Measurements from ENCODE around the gene YBEY.
A peak's percentile ranks its signal among the peaks of the same experiment; 100 is the strongest.

Gene YBEY

DNA sequence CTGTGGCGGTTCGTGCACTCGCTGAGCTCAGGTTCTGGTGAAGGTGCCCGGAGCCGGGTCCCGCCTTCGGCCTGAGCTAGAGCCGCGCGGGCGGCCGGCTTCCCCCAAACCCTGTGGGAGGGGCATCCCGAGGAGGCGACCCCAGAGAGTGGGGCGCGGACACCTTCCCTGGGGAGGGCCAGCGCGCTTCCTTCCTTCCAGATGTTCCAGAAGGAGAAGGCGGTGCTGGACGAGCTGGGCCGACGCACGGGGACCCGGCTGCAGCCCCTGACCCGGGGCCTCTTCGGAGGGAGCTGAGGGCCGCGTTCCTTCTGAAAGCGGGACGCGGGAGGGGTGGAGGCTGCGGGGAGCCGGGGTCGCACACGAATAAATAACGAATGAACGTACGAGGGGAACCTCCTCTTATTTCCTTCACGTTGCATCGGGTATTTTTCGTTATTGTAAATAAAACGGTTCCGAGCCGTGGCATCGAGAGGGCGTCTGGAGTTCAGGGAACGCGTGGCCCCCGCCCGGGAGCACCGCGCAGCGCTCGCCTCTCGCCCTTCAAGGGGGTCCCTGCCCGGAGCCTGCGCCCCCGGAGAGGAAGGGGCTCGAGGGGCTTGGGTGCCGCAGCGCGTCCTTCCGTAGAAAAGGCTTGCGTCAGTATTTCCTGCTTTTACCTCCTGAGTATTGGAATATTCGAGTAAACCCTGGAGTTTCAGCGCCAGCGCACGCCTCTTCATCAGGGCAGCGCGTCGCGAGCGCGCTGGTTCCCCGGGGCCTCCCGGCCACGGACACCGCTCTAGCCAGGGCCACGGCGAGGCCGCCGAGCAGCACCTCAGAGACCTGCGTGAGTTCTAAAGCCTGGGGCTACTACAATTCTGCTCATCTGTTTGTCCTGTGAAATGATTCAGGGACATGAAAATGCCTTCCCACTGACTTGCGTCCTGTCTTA lies 11.5 kb downstream of the YBEY start:
- in situ Hi-C loops (cut with HindIII; ENCODE audit: low sequenced_read_pairs), result no loop called here
- no peak for TF ChIP-seq CTCF (IDR thresholded peaks at IDR 0.05; ENCODE audit: low read depth, low read length)
- peak overlapping the region; percentile 21 for H3K4me3 ChIP-seq (ENCODE audit: low read depth, low read length)
- DNase-seq (ENCODE audit: low read depth, low spot score), result peak; percentile 29

DNA sequence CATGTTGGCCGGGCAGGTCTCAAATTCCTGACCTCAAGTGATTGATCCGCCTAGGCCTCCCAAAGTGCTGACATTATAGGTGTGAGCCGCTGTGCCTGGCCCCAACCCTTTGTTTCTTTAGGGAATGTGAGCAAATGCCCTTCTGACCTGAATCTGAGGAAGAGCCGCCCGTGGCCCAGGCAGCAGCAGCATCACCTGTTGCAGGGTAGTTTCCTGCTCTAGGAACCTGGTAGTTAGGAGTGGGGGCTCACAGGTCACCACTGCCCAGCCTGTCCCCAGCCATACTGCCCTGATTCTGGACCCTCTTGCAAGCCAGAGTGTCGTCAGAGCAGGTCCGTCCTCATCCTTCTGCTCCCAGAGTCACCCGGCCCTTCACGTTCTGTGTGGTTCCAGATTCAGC lies 13.0 kb downstream of the YBEY start:
- H3K4me3 ChIP-seq (ENCODE audit: low read depth, low read length), result no peak overlapping the region
- DNase-seq (ENCODE audit: low read depth, low spot score), result no peak
- TF ChIP-seq CTCF (IDR thresholded peaks at IDR 0.05; ENCODE audit: low read depth, low read length), result no peak
- in situ Hi-C loops (cut with HindIII; ENCODE audit: low sequenced_read_pairs), result no loop called here

GRCh38 chr21:46301759-46302158 lies 15.6 kb downstream of the YBEY start:
- no peak for TF ChIP-seq CTCF (IDR thresholded peaks at IDR 0.05; ENCODE audit: low read depth, low read length)
- DNase-seq (ENCODE audit: low read depth, low spot score), result no peak
- no peak overlapping the region for H3K4me3 ChIP-seq (ENCODE audit: low read depth, low read length)
- in situ Hi-C loops (cut with HindIII; ENCODE audit: low sequenced_read_pairs), result no loop called here

DNA sequence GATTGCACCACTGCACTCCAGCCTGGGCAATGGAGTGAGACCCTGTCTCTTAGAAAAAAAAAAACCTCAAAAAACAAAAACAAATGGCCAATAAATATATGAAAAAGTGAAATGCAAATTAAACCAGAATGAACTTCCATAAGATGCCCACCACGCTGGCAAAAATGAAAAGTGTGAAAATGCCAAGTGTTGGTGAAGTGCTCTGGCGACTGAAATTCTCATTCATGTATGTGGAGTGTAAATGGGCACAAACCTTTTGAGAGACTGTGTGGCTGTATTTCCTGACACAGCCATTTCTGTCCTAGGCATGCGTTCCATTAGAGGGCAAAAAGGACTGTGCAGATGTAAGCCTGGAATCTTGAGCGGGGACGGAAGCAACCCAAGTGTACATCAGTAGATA lies 18.3 kb downstream of the YBEY start:
- in situ Hi-C loops (cut with HindIII; ENCODE audit: low sequenced_read_pairs), result no loop called here
- TF ChIP-seq CTCF (IDR thresholded peaks at IDR 0.05; ENCODE audit: low read depth, low read length), result no peak
- no peak for DNase-seq (ENCODE audit: low read depth, low spot score)
- H3K4me3 ChIP-seq (ENCODE audit: low read depth, low read length), result no peak overlapping the region

GRCh38 chr21:46304955-46305354 lies 18.8 kb downstream of the YBEY start:
- no peak overlapping the region for H3K4me3 ChIP-seq (ENCODE audit: low read depth, low read length)
- no peak for DNase-seq (ENCODE audit: low read depth, low spot score)
- TF ChIP-seq CTCF (IDR thresholded peaks at IDR 0.05; ENCODE audit: low read depth, low read length), result no peak
- in situ Hi-C loops (cut with HindIII; ENCODE audit: low sequenced_read_pairs), result no loop called here

DNA sequence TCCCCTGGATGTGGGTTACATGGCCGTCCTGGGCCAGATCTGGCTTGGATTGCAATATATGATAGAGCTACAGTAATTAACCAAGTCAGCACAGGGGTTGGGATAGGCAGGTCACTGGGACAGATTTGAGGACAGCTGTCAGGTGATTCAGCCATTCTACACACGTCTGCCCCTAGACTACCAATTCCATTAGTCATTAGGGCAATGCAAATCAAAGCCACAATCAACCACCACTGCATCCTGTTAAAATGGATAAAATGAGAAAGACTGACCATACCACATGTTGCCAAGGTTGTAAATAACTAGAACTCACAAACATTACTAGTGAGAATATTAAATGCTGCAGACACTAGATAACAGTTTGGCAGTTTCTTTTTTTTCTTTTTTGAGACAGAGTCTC lies 21.5 kb downstream of the YBEY start:
- DNase-seq (ENCODE audit: low read depth, low spot score), result peak; percentile 64
- TF ChIP-seq CTCF (IDR thresholded peaks at IDR 0.05; ENCODE audit: low read depth, low read length), result no peak
- no peak overlapping the region for H3K4me3 ChIP-seq (ENCODE audit: low read depth, low read length)
- in situ Hi-C loops (cut with HindIII; ENCODE audit: low sequenced_read_pairs), result no loop called here
